Liver (tissue), 6 donors: Measurements from ENCODE around the gene MKRN3. TPM values are rescaled to one million over a fixed set of nuclear protein-coding genes. Genes with fewer than 3 reads are reported as not detected.

Experiments
- JUND ChIP-seq, 2 donors: IDR thresholded peaks; 2 replicates each; pipeline ENCODE4 v1.6.1; 2016; ENCODE audit warnings: antibody characterized with exemption in 2 of 2
- TAF1 ChIP-seq: conservative IDR thresholded peaks from 2 replicates; pipeline ENCODE4 v1.6.1; 2016; ENCODE audit warnings: antibody characterized with exemption, mild to moderate bottlenecking
- polyA plus RNA-seq, 2 donors: library from polyadenylated mRNA; stranded (reverse) in 1 of 2; unstranded in 1 of 2; fragments of 200-250 nt in 1 of 2; fragments of >200 nt in 1 of 2; fragmentation: Nextera tagmentation in 1 of 2; extraction: Ambion mirVana in 1 of 2; gene quantifications; one replicate each; pipeline versions ENCODE4 v1.2.1 to v1.2.3, GENCODE V29; 2013 to 2015
- small RNA-seq: library from RNA; depleted of rRNA; stranded (forward); fragments of <200 nt; gene quantifications from one replicate; pipeline ENCODE3, GENCODE V24; 2014
- total RNA-seq, 2 donors: library from RNA; depleted of rRNA; stranded (reverse); fragments of >200 nt; gene quantifications; one replicate each; pipeline ENCODE4 v1.2.3, GENCODE V29; 2014
- TF ChIP-seq, protein P1 (sequence below): IDR thresholded peaks from 2 replicates; pipeline ENCODE4 v1.6.1; 2016; ENCODE audit warnings: antibody characterized with exemption, mild to moderate bottlenecking
- donor health status: healthy.
- donor health status: healthy.
- donor health status: healthy.

Gene MKRN3
- total and polyA plus RNA-seq, 4 donors, result 0.59 TPM; not detected in 3

DNA sequence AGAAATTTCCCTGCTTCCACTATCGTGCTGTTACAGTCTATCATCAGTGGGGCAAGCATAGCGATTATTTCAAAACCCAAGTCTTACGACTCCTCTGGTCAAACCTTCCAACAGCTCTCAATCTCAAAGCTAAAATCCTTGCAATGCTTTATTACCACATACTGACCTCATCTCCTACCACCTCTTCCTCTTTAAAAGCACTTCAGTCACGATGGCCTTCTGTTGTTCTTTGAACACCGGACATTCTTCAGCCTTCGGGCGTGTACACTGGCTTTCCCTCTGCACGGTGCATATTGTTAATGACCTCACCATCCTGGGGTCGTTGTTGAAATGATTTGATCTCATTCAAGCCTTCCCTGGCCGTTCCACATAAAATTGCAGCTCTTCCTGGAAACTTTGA is 51.1 kb downstream of the MKRN3 start (continued):
- TF ChIP-seq, protein P1, sequence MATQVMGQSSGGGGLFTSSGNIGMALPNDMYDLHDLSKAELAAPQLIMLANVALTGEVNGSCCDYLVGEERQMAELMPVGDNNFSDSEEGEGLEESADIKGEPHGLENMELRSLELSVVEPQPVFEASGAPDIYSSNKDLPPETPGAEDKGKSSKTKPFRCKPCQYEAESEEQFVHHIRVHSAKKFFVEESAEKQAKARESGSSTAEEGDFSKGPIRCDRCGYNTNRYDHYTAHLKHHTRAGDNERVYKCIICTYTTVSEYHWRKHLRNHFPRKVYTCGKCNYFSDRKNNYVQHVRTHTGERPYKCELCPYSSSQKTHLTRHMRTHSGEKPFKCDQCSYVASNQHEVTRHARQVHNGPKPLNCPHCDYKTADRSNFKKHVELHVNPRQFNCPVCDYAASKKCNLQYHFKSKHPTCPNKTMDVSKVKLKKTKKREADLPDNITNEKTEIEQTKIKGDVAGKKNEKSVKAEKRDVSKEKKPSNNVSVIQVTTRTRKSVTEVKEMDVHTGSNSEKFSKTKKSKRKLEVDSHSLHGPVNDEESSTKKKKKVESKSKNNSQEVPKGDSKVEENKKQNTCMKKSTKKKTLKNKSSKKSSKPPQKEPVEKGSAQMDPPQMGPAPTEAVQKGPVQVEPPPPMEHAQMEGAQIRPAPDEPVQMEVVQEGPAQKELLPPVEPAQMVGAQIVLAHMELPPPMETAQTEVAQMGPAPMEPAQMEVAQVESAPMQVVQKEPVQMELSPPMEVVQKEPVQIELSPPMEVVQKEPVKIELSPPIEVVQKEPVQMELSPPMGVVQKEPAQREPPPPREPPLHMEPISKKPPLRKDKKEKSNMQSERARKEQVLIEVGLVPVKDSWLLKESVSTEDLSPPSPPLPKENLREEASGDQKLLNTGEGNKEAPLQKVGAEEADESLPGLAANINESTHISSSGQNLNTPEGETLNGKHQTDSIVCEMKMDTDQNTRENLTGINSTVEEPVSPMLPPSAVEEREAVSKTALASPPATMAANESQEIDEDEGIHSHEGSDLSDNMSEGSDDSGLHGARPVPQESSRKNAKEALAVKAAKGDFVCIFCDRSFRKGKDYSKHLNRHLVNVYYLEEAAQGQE, result no peak
- TF ChIP-seq TAF1, result no peak
- TF ChIP-seq JUND (IDR thresholded peaks at IDR 0.05), result no peak

Small RNA genes within 50 kb of the gene (small RNA-seq; reads per million reads assigned to genes)
- not detected for gene MIR4508

Other genes with a start within 250 kb of the MKRN3 start
- not detected for gene GOLGA6L26, start 231.5 kb upstream of the MKRN3 start, total RNA-seq
- not detected for gene GOLGA6L26, start 231.5 kb upstream of the MKRN3 start, polyA plus RNA-seq
- under 1 TPM; 0.05 to 0.25 TPM for gene GOLGA8S, start 210.9 kb upstream of the MKRN3 start, total RNA-seq
- gene GOLGA8S, start 210.9 kb upstream of the MKRN3 start, polyA plus RNA-seq, result under 1 TPM; 0.03 to 0.07 TPM
- not detected for gene GOLGA6L2, start 118.4 kb upstream of the MKRN3 start, total RNA-seq
- not detected for gene GOLGA6L2, start 118.4 kb upstream of the MKRN3 start, polyA plus RNA-seq
- under 1 TPM; under 0.01 to 0.09 TPM for gene MAGEL2, start 82.2 kb downstream of the MKRN3 start, total RNA-seq
- under 1 TPM in 1 of 2 donors, not detected in 1; 0.02 TPM for gene MAGEL2, start 82.2 kb downstream of the MKRN3 start, polyA plus RNA-seq
- gene NDN, start 121.6 kb downstream of the MKRN3 start, total RNA-seq, result 10 to 100 TPM in 1 of 2 donors, 1 to 10 TPM in 1; 3.8 to 37.2 TPM
- gene NDN, start 121.6 kb downstream of the MKRN3 start, polyA plus RNA-seq, result 1 to 10 TPM; 3.2 to 4.1 TPM